Measurements from ENCODE around the gene CCDC6.

CCDC6 gene

DNA sequence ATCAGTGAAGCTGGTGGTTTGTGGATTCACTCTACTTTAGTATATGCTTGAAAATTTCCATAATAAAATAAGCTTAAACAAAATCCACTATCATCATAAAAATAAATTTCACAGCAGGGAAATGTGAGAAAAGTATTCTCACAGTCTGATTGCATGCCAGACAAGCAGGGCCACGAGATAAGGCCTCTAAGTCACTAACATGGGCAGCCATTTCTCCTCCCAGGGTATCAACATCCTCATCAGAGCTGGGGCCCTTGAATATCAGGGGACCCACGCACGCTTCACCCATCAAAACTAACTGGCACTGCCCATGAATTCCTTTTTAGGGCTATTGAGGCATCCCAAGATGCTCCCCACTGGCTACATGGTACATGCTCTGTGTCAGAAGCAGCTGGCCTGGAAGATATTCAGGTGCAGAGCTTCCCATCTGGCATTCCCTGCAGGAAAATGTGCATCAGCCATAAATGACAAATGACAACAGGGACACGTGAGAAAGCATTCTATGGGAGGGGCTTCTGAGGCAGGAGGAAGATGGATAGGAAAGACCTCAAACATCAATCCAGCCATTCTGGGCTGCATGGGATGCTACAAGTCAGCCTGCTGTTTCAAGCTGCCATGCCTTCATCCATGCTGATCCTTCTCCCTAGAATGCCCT lies 17.4 kb downstream of the CCDC6 start (continued):
- TF ChIP-seq ZNF146 (tag by site-specific recombination; IDR thresholded peaks at IDR 0.05) (no peak), ZNF837 (tag by site-specific recombination; IDR thresholded peaks at IDR 0.05) (no peak), TCF7L2 (IDR thresholded peaks at IDR 0.05; ENCODE audit: borderline replicate concordance, low read depth, low read length) (no peak)

DNA sequence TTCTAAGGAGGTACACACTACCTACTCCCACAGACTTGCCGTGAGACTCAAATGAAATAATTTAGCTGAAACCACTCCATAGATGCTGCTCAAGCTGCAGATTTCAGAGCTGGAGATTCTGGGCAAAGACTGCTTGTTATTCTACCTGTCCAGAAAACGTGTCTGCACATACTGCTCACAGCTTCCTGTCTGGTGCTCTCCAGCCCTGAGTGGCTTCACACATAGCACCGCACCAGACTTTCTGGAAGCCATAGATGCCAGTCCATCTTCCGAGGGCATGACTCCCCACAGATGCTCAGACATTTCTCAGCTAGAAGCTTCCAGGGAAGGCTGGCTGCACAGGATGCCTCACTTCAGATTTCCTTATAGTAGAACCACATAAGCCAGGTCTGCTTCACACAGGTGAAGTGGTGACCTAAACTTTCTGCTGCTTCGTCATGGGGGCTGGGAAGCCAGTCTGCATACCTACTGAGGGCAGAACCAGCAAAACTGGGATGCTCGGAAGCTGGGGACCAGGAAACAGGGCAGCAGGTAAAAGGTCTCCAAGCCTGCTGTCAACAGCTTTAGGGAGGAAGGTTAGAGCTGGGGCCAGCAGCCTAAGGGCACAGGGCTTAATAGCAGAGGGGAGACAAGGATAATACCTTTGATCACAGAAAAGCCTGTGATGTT lies 18.2 kb downstream of the CCDC6 start:
- Histone ChIP-seq H3K27ac (ENCODE audit: extremely low read depth, low read depth, low read length) (no peak overlapping the region), H3K36me3 (ENCODE audit: control insufficient read depth in 2 of 2, insufficient read depth in 1 of 2, low read length in 2 of 2) (peaks cover 0 to 6% of the 10 kb centered on the region in 2 experiments; a peak in 1 of 3 replicates), H3K4me1 (ENCODE audit: control insufficient read depth, insufficient read depth, low read length) (no peaks in the 10 kb centered on the region), H3K9me3 (ENCODE audit: control insufficient read depth, insufficient read depth, low read depth, low read length) (no peaks in the 10 kb centered on the region), H3K4me3 (ENCODE audit: low read depth, low read length) (no peak overlapping the region)
- CTCF ChIA-PET = interaction anchor here (1.0 kb wide), 1 partner anchor 18 kb away, joined by 6 read pairs; the partner anchor contains the start of gene CCDC6
- POLR2A ChIA-PET = interaction anchor here (1.0 kb wide), 1 partner anchor 17 kb away, joined by 3 read pairs; no protein-coding TSS in a partner anchor
- TF ChIP-seq ZNF530 (tag by site-specific recombination; IDR thresholded peaks at IDR 0.05; ENCODE audit: low read depth) (no peak), ZNF549 (tag by site-specific recombination; IDR thresholded peaks at IDR 0.05) (no peak)
- TF ChIP-seq, protein P1, sequence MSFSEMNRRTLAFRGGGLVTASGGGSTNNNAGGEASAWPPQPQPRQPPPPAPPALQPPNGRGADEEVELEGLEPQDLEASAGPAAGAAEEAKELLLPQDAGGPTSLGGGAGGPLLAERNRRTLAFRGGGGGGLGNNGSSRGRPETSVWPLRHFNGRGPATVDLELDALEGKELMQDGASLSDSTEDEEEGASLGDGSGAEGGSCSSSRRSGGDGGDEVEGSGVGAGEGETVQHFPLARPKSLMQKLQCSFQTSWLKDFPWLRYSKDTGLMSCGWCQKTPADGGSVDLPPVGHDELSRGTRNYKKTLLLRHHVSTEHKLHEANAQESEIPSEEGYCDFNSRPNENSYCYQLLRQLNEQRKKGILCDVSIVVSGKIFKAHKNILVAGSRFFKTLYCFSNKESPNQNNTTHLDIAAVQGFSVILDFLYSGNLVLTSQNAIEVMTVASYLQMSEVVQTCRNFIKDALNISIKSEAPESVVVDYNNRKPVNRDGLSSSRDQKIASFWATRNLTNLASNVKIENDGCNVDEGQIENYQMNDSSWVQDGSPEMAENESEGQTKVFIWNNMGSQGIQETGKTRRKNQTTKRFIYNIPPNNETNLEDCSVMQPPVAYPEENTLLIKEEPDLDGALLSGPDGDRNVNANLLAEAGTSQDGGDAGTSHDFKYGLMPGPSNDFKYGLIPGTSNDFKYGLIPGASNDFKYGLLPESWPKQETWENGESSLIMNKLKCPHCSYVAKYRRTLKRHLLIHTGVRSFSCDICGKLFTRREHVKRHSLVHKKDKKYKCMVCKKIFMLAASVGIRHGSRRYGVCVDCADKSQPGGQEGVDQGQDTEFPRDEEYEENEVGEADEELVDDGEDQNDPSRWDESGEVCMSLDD (tag by site-specific recombination; IDR thresholded peaks at IDR 0.05) = no peak

DNA sequence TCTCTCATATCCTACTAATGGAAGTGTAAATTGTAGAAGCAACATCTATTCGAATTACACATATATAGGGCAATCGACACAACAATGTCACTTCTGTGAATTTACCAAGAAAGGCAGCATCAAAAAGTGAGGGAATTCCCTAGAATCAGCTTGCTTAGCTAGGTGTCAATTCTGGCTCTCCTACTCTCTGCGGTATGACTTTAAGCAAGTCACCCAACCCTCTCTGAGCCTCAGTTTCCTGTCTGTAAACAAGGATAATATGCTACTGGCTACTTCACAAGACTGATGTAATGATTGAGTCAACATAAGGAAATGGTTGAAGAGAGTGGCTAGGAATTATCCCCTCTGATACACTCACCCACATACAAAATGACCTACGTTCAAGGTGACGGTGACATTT lies 19.4 kb downstream of the CCDC6 start:
- Histone ChIP-seq H3K9me3 (ENCODE audit: control insufficient read depth, insufficient read depth, low read depth, low read length) (no peaks in the 10 kb centered on the region), H3K36me3 (ENCODE audit: control insufficient read depth in 2 of 2, insufficient read depth in 1 of 2, low read length in 2 of 2) (peaks cover 0 to 6% of the 10 kb centered on the region in 2 experiments; a peak in 1 of 3 replicates), H3K27ac (ENCODE audit: extremely low read depth, low read depth, low read length) (no peak overlapping the region), H3K4me3 (ENCODE audit: low read depth, low read length) (no peak overlapping the region), H3K4me1 (ENCODE audit: control insufficient read depth, insufficient read depth, low read length) (no peaks in the 10 kb centered on the region)
- ChIA-PET CTCF (no interaction called here), POLR2A (no interaction called here)
- TF ChIP-seq ZNF37A (tag by site-specific recombination; IDR thresholded peaks at IDR 0.05) = no peak
- TF ChIP-seq KLF10 (tag by site-specific recombination; IDR thresholded peaks at IDR 0.05) = no peak
- TF ChIP-seq ZNF202 (tag by site-specific recombination; IDR thresholded peaks at IDR 0.05; ENCODE audit: borderline replicate concordance) = no peak
- no peak for TF ChIP-seq ZNF777 (tag by site-specific recombination; IDR thresholded peaks at IDR 0.05; ENCODE audit: borderline replicate concordance)
- TF ChIP-seq, protein P2, sequence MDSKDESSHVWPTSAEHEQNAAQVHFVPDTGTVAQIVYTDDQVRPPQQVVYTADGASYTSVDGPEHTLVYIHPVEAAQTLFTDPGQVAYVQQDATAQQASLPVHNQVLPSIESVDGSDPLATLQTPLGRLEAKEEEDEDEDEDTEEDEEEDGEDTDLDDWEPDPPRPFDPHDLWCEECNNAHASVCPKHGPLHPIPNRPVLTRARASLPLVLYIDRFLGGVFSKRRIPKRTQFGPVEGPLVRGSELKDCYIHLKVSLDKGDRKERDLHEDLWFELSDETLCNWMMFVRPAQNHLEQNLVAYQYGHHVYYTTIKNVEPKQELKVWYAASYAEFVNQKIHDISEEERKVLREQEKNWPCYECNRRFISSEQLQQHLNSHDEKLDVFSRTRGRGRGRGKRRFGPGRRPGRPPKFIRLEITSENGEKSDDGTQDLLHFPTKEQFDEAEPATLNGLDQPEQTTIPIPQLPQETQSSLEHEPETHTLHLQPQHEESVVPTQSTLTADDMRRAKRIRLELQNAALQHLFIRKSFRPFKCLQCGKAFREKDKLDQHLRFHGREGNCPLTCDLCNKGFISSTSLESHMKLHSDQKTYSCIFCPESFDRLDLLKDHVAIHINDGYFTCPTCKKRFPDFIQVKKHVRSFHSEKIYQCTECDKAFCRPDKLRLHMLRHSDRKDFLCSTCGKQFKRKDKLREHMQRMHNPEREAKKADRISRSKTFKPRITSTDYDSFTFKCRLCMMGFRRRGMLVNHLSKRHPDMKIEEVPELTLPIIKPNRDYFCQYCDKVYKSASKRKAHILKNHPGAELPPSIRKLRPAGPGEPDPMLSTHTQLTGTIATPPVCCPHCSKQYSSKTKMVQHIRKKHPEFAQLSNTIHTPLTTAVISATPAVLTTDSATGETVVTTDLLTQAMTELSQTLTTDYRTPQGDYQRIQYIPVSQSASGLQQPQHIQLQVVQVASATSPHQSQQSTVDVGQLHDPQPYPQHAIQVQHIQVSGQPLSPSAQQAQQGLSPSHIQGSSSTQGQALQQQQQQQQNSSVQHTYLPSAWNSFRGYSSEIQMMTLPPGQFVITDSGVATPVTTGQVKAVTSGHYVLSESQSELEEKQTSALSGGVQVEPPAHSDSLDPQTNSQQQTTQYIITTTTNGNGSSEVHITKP (tag by site-specific recombination; IDR thresholded peaks at IDR 0.05) = no peak
- no peak for TF ChIP-seq ZNF2 (tag by site-specific recombination; IDR thresholded peaks at IDR 0.05)
- no peak for TF ChIP-seq WT1 (tag by site-specific recombination; IDR thresholded peaks at IDR 0.05)
- TF ChIP-seq ZNF138 (tag by site-specific recombination; IDR thresholded peaks at IDR 0.05; ENCODE audit: borderline replicate concordance) = no peak
